Liver (tissue), 9 donors: Measurements from ENCODE around the gene H2AZ2. TPM values are rescaled to one million over a fixed set of nuclear protein-coding genes. Genes with fewer than 3 reads are reported as not detected.

Source experiments
- DNase-seq: peaks from one replicate; pipeline ENCODE4 v3.0.0-alpha.2; 2017; ENCODE audit warnings: low spot score
- H3K27ac ChIP-seq, 2 donors: one replicate each; pipeline ENCODE4 v1.7.0; 2013; ENCODE audit warnings: inconsistent platforms in 2 of 2, low read length in 2 of 2, control low read depth in 1 of 2, low read depth in 1 of 2, mild to moderate bottlenecking in 1 of 2
- H3K27me3 ChIP-seq, 4 donors: one replicate each; pipeline versions ENCODE4 v1.6.1 to v1.7.0; 2013; ENCODE audit warnings: low read length in 3 of 4, inconsistent platforms in 1 of 4, mild to moderate bottlenecking in 1 of 4, moderate library complexity in 1 of 4; ENCODE audit not compliant: control insufficient read depth in 4 of 4, insufficient read depth in 4 of 4
- H3K36me3 ChIP-seq, 4 donors: one replicate each; pipeline versions ENCODE4 v1.6.1 to v1.7.0; 2013; ENCODE audit warnings: low read length in 3 of 4, mild to moderate bottlenecking in 3 of 4, low read depth in 1 of 4, moderate library complexity in 1 of 4; ENCODE audit not compliant: control insufficient read depth in 4 of 4, insufficient read depth in 3 of 4
- H3K4me1 ChIP-seq, 4 donors: one replicate each; pipeline versions ENCODE4 v1.6.1 to v1.7.0; 2013; ENCODE audit warnings: low read length in 3 of 4, mild to moderate bottlenecking in 3 of 4, moderate library complexity in 1 of 4; ENCODE audit not compliant: control insufficient read depth in 4 of 4, insufficient read depth in 4 of 4
- H3K4me3 ChIP-seq, 3 donors: one replicate each; pipeline versions ENCODE4 v1.6.1 to v1.7.0; 2013; ENCODE audit warnings: low read length in 3 of 3, control low read depth in 1 of 3, low read depth in 1 of 3, mild to moderate bottlenecking in 1 of 3
- H3K9ac ChIP-seq, 2 donors: one replicate each; pipeline ENCODE4 v1.7.0; 2013; ENCODE audit warnings: low read length in 2 of 2, mild to moderate bottlenecking in 2 of 2, moderate library complexity in 2 of 2, control low read depth in 1 of 2, low read depth in 1 of 2
- H3K9me3 ChIP-seq, 4 donors: one replicate each; pipeline versions ENCODE4 v1.6.1 to v1.7.0; 2013; ENCODE audit warnings: low read length in 3 of 4; ENCODE audit not compliant: control insufficient read depth in 4 of 4
- EGR1 ChIP-seq, 2 donors: IDR thresholded peaks; 2 replicates each; pipeline ENCODE4 v1.6.1; 2016 to 2018; ENCODE audit warnings: antibody characterized with exemption in 2 of 2, low read depth in 2 of 2
- FOXA1 ChIP-seq: IDR thresholded peaks from 2 replicates; pipeline ENCODE4 v1.6.1; 2016; ENCODE audit warnings: antibody characterized with exemption
- FOXA2 ChIP-seq: IDR thresholded peaks from 2 replicates; pipeline ENCODE4 v1.6.1; 2016; ENCODE audit warnings: antibody characterized with exemption
- GABPA ChIP-seq, 2 donors: IDR thresholded peaks in 1 of 2; conservative IDR thresholded peaks in 1 of 2; 2 replicates each; pipeline ENCODE4 v1.6.1; 2016; ENCODE audit warnings: antibody characterized with exemption in 2 of 2, mild to moderate bottlenecking in 1 of 2, moderate library complexity in 1 of 2
- HNF4A ChIP-seq, 2 donors: conservative IDR thresholded peaks; 2 replicates each; pipeline ENCODE4 v1.6.1; 2016; ENCODE audit warnings: antibody characterized with exemption in 2 of 2, mild to moderate bottlenecking in 2 of 2
- HNF4G ChIP-seq: IDR thresholded peaks from 2 replicates; pipeline ENCODE4 v1.6.1; 2016; ENCODE audit warnings: antibody characterized with exemption
- JUND ChIP-seq, 2 donors: IDR thresholded peaks; 2 replicates each; pipeline ENCODE4 v1.6.1; 2016; ENCODE audit warnings: antibody characterized with exemption in 2 of 2
- NR2F2 ChIP-seq: IDR thresholded peaks from 2 replicates; pipeline ENCODE4 v1.6.1; 2016; ENCODE audit warnings: antibody characterized with exemption
- RAD21 ChIP-seq, 2 donors: IDR thresholded peaks; 2 replicates each; pipeline ENCODE4 v1.6.1; 2016; ENCODE audit warnings: antibody characterized with exemption in 2 of 2, mild to moderate bottlenecking in 2 of 2
- RXRA ChIP-seq, 2 donors: IDR thresholded peaks; 2 replicates each; pipeline ENCODE4 v1.6.1; 2017 to 2018; ENCODE audit warnings: antibody characterized with exemption in 2 of 2, mild to moderate bottlenecking in 1 of 2
- SP1 ChIP-seq: IDR thresholded peaks from 2 replicates; pipeline ENCODE4 v1.6.1; 2018; ENCODE audit warnings: antibody characterized with exemption, mild to moderate bottlenecking
- TAF1 ChIP-seq: conservative IDR thresholded peaks from 2 replicates; pipeline ENCODE4 v1.6.1; 2016; ENCODE audit warnings: antibody characterized with exemption, mild to moderate bottlenecking
- YY1 ChIP-seq: IDR thresholded peaks from 2 replicates; pipeline ENCODE4 v1.6.1; 2016; ENCODE audit warnings: antibody characterized with exemption, mild to moderate bottlenecking
- WGBS: extraction: QIAGEN DNeasy Blood & Tissue Kit; methylation state at CpG from one replicate; pipeline ENCODE4 v1.1.7; 2013; 5-methylcytosine and 5-hydroxymethylcytosine counted together
- polyA plus RNA-seq, 2 donors: library from polyadenylated mRNA; stranded (reverse) in 1 of 2; unstranded in 1 of 2; fragments of 200-250 nt in 1 of 2; fragments of >200 nt in 1 of 2; fragmentation: Nextera tagmentation in 1 of 2; extraction: Ambion mirVana in 1 of 2; gene quantifications; one replicate each; pipeline versions ENCODE4 v1.2.1 to v1.2.3, GENCODE V29; 2013 to 2015
- total RNA-seq, 2 donors: library from RNA; depleted of rRNA; stranded (reverse); fragments of >200 nt; gene quantifications; one replicate each; pipeline ENCODE4 v1.2.3, GENCODE V29; 2014
- TF ChIP-seq, protein P1 (sequence below): IDR thresholded peaks from 2 replicates; pipeline ENCODE4 v1.6.1; 2016; ENCODE audit warnings: antibody characterized with exemption
- TF ChIP-seq, protein P2 (sequence below): IDR thresholded peaks from 2 replicates; pipeline ENCODE4 v1.6.1; 2016; ENCODE audit warnings: antibody characterized with exemption
- TF ChIP-seq, protein P3 (sequence below): fragments of 150-350 bp; IDR thresholded peaks from 2 replicates; pipeline ENCODE4 v1.5.1; 2017; ENCODE audit warnings: improper control_type of control experiment, low read depth, low read length; ENCODE audit not compliant: missing input control
- TF ChIP-seq, protein P4 (sequence below): IDR thresholded peaks from 2 replicates; pipeline ENCODE4 v1.6.1; 2016; ENCODE audit warnings: antibody characterized with exemption, mild to moderate bottlenecking
- TF ChIP-seq, protein P5 (sequence below): IDR thresholded peaks from 2 replicates; pipeline ENCODE4 v1.6.1; 2016; ENCODE audit warnings: antibody characterized with exemption
- donor health status: healthy.
- donor health status: healthy.
- donor health status: healthy.
- donor health status: healthy.
- donor health status: healthy.

Gene H2AZ2
- total and polyA plus RNA-seq, 4 donors, result 51.3 to 182 (median 69.5) TPM

DNA sequence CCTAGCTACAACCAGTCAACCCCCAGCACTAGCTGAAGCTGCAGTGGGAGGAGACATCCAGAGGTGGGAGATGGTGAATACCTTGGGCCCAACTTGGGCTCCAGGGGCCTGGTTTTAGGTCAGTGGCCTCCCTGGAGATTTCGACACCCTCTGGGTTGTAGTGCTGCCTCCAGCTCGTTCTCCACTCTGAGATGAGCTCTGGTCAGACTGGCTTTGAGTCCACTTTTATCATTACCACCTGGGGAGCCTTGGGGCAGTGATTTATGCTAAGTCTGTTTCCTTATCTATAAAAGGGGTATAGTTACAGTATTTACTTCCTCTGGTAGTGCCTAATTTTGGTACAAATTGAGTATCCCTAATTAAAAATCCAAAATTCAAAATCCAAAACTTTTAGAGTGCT lies 28.6 kb downstream of the H2AZ2 start:
- no peaks in the 10 kb centered on the region for H3K9me3 ChIP-seq
- no peak for TF ChIP-seq YY1
- TF ChIP-seq, protein P1, sequence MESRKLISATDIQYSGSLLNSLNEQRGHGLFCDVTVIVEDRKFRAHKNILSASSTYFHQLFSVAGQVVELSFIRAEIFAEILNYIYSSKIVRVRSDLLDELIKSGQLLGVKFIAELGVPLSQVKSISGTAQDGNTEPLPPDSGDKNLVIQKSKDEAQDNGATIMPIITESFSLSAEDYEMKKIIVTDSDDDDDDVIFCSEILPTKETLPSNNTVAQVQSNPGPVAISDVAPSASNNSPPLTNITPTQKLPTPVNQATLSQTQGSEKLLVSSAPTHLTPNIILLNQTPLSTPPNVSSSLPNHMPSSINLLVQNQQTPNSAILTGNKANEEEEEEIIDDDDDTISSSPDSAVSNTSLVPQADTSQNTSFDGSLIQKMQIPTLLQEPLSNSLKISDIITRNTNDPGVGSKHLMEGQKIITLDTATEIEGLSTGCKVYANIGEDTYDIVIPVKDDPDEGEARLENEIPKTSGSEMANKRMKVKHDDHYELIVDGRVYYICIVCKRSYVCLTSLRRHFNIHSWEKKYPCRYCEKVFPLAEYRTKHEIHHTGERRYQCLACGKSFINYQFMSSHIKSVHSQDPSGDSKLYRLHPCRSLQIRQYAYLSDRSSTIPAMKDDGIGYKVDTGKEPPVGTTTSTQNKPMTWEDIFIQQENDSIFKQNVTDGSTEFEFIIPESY, result no peak
- TF ChIP-seq, protein P2, sequence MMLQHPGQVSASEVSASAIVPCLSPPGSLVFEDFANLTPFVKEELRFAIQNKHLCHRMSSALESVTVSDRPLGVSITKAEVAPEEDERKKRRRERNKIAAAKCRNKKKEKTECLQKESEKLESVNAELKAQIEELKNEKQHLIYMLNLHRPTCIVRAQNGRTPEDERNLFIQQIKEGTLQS, result no peak
- TF ChIP-seq NR2F2, result no peak
- TF ChIP-seq RAD21 (IDR thresholded peaks at IDR 0.05), result no peak
- TF ChIP-seq, protein P3, sequence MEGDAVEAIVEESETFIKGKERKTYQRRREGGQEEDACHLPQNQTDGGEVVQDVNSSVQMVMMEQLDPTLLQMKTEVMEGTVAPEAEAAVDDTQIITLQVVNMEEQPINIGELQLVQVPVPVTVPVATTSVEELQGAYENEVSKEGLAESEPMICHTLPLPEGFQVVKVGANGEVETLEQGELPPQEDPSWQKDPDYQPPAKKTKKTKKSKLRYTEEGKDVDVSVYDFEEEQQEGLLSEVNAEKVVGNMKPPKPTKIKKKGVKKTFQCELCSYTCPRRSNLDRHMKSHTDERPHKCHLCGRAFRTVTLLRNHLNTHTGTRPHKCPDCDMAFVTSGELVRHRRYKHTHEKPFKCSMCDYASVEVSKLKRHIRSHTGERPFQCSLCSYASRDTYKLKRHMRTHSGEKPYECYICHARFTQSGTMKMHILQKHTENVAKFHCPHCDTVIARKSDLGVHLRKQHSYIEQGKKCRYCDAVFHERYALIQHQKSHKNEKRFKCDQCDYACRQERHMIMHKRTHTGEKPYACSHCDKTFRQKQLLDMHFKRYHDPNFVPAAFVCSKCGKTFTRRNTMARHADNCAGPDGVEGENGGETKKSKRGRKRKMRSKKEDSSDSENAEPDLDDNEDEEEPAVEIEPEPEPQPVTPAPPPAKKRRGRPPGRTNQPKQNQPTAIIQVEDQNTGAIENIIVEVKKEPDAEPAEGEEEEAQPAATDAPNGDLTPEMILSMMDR, result no peak
- no peak for TF ChIP-seq HNF4A (conservative IDR thresholded peaks at IDR 0.05)
- no peak for TF ChIP-seq FOXA2
- no peak for TF ChIP-seq SP1
- TF ChIP-seq FOXA1, result no peak
- TF ChIP-seq EGR1 (IDR thresholded peaks at IDR 0.05; ENCODE audit: low read depth in 2 of 2), result no peak
- TF ChIP-seq TAF1, result no peak
- no peak for TF ChIP-seq GABPA (IDR thresholded peaks at IDR 0.05 in 1 of 2, conservative IDR thresholded peaks at IDR 0.05 in 1 of 2)
- no peak for TF ChIP-seq RXRA (IDR thresholded peaks at IDR 0.05)
- TF ChIP-seq, protein P4, sequence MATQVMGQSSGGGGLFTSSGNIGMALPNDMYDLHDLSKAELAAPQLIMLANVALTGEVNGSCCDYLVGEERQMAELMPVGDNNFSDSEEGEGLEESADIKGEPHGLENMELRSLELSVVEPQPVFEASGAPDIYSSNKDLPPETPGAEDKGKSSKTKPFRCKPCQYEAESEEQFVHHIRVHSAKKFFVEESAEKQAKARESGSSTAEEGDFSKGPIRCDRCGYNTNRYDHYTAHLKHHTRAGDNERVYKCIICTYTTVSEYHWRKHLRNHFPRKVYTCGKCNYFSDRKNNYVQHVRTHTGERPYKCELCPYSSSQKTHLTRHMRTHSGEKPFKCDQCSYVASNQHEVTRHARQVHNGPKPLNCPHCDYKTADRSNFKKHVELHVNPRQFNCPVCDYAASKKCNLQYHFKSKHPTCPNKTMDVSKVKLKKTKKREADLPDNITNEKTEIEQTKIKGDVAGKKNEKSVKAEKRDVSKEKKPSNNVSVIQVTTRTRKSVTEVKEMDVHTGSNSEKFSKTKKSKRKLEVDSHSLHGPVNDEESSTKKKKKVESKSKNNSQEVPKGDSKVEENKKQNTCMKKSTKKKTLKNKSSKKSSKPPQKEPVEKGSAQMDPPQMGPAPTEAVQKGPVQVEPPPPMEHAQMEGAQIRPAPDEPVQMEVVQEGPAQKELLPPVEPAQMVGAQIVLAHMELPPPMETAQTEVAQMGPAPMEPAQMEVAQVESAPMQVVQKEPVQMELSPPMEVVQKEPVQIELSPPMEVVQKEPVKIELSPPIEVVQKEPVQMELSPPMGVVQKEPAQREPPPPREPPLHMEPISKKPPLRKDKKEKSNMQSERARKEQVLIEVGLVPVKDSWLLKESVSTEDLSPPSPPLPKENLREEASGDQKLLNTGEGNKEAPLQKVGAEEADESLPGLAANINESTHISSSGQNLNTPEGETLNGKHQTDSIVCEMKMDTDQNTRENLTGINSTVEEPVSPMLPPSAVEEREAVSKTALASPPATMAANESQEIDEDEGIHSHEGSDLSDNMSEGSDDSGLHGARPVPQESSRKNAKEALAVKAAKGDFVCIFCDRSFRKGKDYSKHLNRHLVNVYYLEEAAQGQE, result no peak
- TF ChIP-seq HNF4G, result no peak
- TF ChIP-seq JUND (IDR thresholded peaks at IDR 0.05), result no peak
- TF ChIP-seq, protein P5, sequence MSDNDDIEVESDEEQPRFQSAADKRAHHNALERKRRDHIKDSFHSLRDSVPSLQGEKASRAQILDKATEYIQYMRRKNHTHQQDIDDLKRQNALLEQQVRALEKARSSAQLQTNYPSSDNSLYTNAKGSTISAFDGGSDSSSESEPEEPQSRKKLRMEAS, result no peak
- no peak overlapping the region for H3K4me3 ChIP-seq
- no peak overlapping the region for H3K27ac ChIP-seq
- H3K4me1 ChIP-seq, result no peaks in the 10 kb centered on the region
- no peak overlapping the region for H3K9ac ChIP-seq
- H3K36me3 ChIP-seq, result no peaks in the 10 kb centered on the region
- no peaks in the 10 kb centered on the region for H3K27me3 ChIP-seq
- WGBS, result 75% methylated on average over 2 of the region's 2 CpGs
- DNase-seq, result no peak
